HepG2 (cell line): ENCODE measurements around the gene KRI1. TPM values are rescaled to one million over a fixed set of nuclear protein-coding genes. Genes with fewer than 3 reads are reported as not detected.

Experiments used
- BRCA1 ChIP-seq: sonication (generic); formaldehyde crosslinking; IDR thresholded peaks from 2 replicates; pipeline ENCODE4 v1.4.0; 2020; ENCODE audit warnings: missing genetic modification reagents
- IRF2 ChIP-seq: IDR thresholded peaks from 2 replicates; pipeline ENCODE4 v1.6.1; 2018; ENCODE audit warnings: missing genetic modification reagents, missing compliant biosample characterization
- MIER2 ChIP-seq: IDR thresholded peaks from 2 replicates; pipeline ENCODE4 v1.6.1; 2016; ENCODE audit warnings: missing biosample characterization, missing genetic modification reagents
- SOX6 ChIP-seq, 2 experiments: fragments of 450-650 bp in 1 of 2; sonication (generic) in 1 of 2; formaldehyde crosslinking in 1 of 2; IDR thresholded peaks; 2 replicates each; pipeline versions ENCODE4 v1.4.0 to v1.6.1; 2017 to 2020; ENCODE audit warnings: antibody characterized with exemption in 1 of 2, mild to moderate bottlenecking in 1 of 2, missing genetic modification reagents in 1 of 2
- ZFP41 ChIP-seq: sonication (generic); formaldehyde crosslinking; IDR thresholded peaks from 2 replicates; pipeline ENCODE4 v1.4.0; 2020; ENCODE audit warnings: mild to moderate bottlenecking, missing genetic modification reagents, borderline replicate concordance
- ZFP90 ChIP-seq: sonication (generic); formaldehyde crosslinking; IDR thresholded peaks from 2 replicates; pipeline ENCODE4 v1.8.0; 2022; ENCODE audit warnings: missing genetic modification reagents, mild to moderate bottlenecking, inconsistent platforms, borderline replicate concordance
- ZFX ChIP-seq: sonication (generic); formaldehyde crosslinking; IDR thresholded peaks from 2 replicates; pipeline ENCODE4 v1.4.0; 2020; ENCODE audit warnings: mild to moderate bottlenecking, low read depth, missing genetic modification reagents, moderate library complexity
- ZMYM4 ChIP-seq: sonication (generic); formaldehyde crosslinking; IDR thresholded peaks from 2 replicates; pipeline ENCODE4 v1.8.1; 2023; ENCODE audit warnings: mild to moderate bottlenecking, missing genetic modification reagents
- ZNF274 ChIP-seq: sonication (generic); formaldehyde crosslinking; IDR thresholded peaks from 2 replicates; pipeline ENCODE4 v1.5.1; 2020; ENCODE audit warnings: mild to moderate bottlenecking, missing genetic modification reagents
- ZNF382 ChIP-seq: sonication (generic); formaldehyde crosslinking; IDR thresholded peaks from 2 replicates; pipeline ENCODE4 v1.5.0; 2020; ENCODE audit warnings: missing genetic modification reagents, mild to moderate bottlenecking, borderline replicate concordance
- ZNF552 ChIP-seq: sonication (generic); formaldehyde crosslinking; IDR thresholded peaks from 2 replicates; pipeline ENCODE4 v1.9.0; 2022; ENCODE audit warnings: missing genetic modification reagents, mild to moderate bottlenecking, borderline replicate concordance
- ZNF607 ChIP-seq: sonication (generic); formaldehyde crosslinking; IDR thresholded peaks from 2 replicates; pipeline ENCODE4 v1.5.1; 2020; ENCODE audit warnings: missing genetic modification reagents, mild to moderate bottlenecking, borderline replicate concordance
- ZNF747 ChIP-seq: sonication (generic); formaldehyde crosslinking; IDR thresholded peaks from 2 replicates; pipeline ENCODE4 v1.8.1; 2023; ENCODE audit warnings: missing genetic modification reagents, mild to moderate bottlenecking, borderline replicate concordance
- ZNF780A ChIP-seq: sonication (generic); formaldehyde crosslinking; IDR thresholded peaks from 2 replicates; pipeline ENCODE4 v1.8.0; 2022; ENCODE audit warnings: mild to moderate bottlenecking, missing genetic modification reagents, moderate library complexity
- ZNF839 ChIP-seq: sonication (generic); formaldehyde crosslinking; IDR thresholded peaks from 2 replicates; pipeline ENCODE4 v1.4.0; 2020; ENCODE audit warnings: missing genetic modification reagents, mild to moderate bottlenecking, borderline replicate concordance
- polyA plus RNA-seq, 8 experiments: library from polyadenylated mRNA; depleted of rRNA in 3 of 8; stranded (reverse) in 7 of 8; unstranded in 1 of 8; fragments of >200 nt; fragmentation: Illumina TruSeq in 4 of 8; extraction: Trizol in 4 of 8; gene quantifications; 2 replicates each; pipeline versions ENCODE4 v1.2.1 to v1.2.3, GENCODE V29; 2011 to 2016; ENCODE audit warnings: low read depth in 4 of 8, missing spikeins in 1 of 8, mixed read lengths in 1 of 8; ENCODE audit not compliant: insufficient read depth in 1 of 8
- total RNA-seq, 5 experiments: library from RNA; depleted of rRNA; stranded (reverse); fragments of >200 nt; fragmentation: Illumina TruSeq; extraction: Trizol; gene quantifications; 2 replicates each; pipeline ENCODE4 v1.2.3, GENCODE V29; 2016; ENCODE audit warnings: low read depth in 1 of 5
- TF ChIP-seq, protein P1 (sequence below): sonication (generic); formaldehyde crosslinking; IDR thresholded peaks from 2 replicates; pipeline ENCODE4 v1.5.1; 2020; ENCODE audit warnings: missing genetic modification reagents, mild to moderate bottlenecking, borderline replicate concordance
- TF ChIP-seq, protein P2 (sequence below), 2 experiments: IDR thresholded peaks; 2 replicates each; pipeline ENCODE4 v1.6.1; 2011 to 2012; ENCODE audit warnings: low read length in 2 of 2, borderline replicate concordance in 1 of 2, low read depth in 1 of 2, mild to moderate bottlenecking in 1 of 2, moderate library complexity in 1 of 2
- TF ChIP-seq, protein P3 (sequence below): sonication (generic); formaldehyde crosslinking; IDR thresholded peaks from 2 replicates; pipeline ENCODE4 v1.4.0; 2020; ENCODE audit warnings: missing genetic modification reagents

KRI1 gene
- total and polyA plus RNA-seq, 2 of the 13 experiments (the other 11 are each of a cell fraction or from before 2014, with no cell fraction given): 9.1 to 11.7 TPM

GRCh38 chr19:10568826-10569651 is 3.2 kb upstream of the KRI1 start, which contains the start of gene CDKN2D (continued):
- TF ChIP-seq ZNF607 (CRISPR knock-in tag) (no peak), ZNF780A (CRISPR knock-in tag) (0 out of 2 replicates have a peak, but pooled peaks have one; percentile 61), ZFX (CRISPR knock-in tag) (peak; percentile 63), ZNF274 (no peak), ZNF382 (no peak), ZFP41 (CRISPR knock-in tag) (no peak), ZNF747 (no peak; the same call in 1 of the 2 replicates), ZNF839 (CRISPR knock-in tag) (no peak), ZMYM4 (CRISPR knock-in tag) (peak; percentile 71), MIER2 (peak; percentile 52; the same call in 1 of the 2 replicates), ZNF552 (CRISPR knock-in tag) (no peak), SOX6 (IDR thresholded peaks at IDR 0.05) (no peak), SOX6 (CRISPR knock-in tag; IDR thresholded peaks at IDR 0.05) (peak; percentile 42), ZFP90 (CRISPR knock-in tag) (peak; percentile 67; the same call in 1 of the 2 replicates), IRF2 (CRISPR knock-in tag) (peak; percentile 63; the same call in 1 of the 2 replicates), BRCA1 (CRISPR knock-in tag) (peak; percentile 46; the same call in 1 of the 2 replicates)
- TF ChIP-seq, protein P1, sequence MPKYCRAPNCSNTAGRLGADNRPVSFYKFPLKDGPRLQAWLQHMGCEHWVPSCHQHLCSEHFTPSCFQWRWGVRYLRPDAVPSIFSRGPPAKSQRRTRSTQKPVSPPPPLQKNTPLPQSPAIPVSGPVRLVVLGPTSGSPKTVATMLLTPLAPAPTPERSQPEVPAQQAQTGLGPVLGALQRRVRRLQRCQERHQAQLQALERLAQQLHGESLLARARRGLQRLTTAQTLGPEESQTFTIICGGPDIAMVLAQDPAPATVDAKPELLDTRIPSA (CRISPR knock-in tag): no peak
- TF ChIP-seq, protein P2, sequence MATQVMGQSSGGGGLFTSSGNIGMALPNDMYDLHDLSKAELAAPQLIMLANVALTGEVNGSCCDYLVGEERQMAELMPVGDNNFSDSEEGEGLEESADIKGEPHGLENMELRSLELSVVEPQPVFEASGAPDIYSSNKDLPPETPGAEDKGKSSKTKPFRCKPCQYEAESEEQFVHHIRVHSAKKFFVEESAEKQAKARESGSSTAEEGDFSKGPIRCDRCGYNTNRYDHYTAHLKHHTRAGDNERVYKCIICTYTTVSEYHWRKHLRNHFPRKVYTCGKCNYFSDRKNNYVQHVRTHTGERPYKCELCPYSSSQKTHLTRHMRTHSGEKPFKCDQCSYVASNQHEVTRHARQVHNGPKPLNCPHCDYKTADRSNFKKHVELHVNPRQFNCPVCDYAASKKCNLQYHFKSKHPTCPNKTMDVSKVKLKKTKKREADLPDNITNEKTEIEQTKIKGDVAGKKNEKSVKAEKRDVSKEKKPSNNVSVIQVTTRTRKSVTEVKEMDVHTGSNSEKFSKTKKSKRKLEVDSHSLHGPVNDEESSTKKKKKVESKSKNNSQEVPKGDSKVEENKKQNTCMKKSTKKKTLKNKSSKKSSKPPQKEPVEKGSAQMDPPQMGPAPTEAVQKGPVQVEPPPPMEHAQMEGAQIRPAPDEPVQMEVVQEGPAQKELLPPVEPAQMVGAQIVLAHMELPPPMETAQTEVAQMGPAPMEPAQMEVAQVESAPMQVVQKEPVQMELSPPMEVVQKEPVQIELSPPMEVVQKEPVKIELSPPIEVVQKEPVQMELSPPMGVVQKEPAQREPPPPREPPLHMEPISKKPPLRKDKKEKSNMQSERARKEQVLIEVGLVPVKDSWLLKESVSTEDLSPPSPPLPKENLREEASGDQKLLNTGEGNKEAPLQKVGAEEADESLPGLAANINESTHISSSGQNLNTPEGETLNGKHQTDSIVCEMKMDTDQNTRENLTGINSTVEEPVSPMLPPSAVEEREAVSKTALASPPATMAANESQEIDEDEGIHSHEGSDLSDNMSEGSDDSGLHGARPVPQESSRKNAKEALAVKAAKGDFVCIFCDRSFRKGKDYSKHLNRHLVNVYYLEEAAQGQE (IDR thresholded peaks at IDR 0.05; ENCODE audit: borderline replicate concordance in 1 of 2, low read depth in 1 of 2, low read length in 2 of 2): no peak
- TF ChIP-seq, protein P3, sequence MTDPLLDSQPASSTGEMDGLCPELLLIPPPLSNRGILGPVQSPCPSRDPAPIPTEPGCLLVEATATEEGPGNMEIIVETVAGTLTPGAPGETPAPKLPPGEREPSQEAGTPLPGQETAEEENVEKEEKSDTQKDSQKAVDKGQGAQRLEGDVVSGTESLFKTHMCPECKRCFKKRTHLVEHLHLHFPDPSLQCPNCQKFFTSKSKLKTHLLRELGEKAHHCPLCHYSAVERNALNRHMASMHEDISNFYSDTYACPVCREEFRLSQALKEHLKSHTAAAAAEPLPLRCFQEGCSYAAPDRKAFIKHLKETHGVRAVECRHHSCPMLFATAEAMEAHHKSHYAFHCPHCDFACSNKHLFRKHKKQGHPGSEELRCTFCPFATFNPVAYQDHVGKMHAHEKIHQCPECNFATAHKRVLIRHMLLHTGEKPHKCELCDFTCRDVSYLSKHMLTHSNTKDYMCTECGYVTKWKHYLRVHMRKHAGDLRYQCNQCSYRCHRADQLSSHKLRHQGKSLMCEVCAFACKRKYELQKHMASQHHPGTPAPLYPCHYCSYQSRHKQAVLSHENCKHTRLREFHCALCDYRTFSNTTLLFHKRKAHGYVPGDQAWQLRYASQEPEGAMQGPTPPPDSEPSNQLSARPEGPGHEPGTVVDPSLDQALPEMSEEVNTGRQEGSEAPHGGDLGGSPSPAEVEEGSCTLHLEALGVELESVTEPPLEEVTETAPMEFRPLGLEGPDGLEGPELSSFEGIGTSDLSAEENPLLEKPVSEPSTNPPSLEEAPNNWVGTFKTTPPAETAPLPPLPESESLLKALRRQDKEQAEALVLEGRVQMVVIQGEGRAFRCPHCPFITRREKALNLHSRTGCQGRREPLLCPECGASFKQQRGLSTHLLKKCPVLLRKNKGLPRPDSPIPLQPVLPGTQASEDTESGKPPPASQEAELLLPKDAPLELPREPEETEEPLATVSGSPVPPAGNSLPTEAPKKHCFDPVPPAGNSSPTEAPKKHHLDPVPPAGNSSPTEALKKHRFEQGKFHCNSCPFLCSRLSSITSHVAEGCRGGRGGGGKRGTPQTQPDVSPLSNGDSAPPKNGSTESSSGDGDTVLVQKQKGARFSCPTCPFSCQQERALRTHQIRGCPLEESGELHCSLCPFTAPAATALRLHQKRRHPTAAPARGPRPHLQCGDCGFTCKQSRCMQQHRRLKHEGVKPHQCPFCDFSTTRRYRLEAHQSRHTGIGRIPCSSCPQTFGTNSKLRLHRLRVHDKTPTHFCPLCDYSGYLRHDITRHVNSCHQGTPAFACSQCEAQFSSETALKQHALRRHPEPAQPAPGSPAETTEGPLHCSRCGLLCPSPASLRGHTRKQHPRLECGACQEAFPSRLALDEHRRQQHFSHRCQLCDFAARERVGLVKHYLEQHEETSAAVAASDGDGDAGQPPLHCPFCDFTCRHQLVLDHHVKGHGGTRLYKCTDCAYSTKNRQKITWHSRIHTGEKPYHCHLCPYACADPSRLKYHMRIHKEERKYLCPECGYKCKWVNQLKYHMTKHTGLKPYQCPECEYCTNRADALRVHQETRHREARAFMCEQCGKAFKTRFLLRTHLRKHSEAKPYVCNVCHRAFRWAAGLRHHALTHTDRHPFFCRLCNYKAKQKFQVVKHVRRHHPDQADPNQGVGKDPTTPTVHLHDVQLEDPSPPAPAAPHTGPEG (CRISPR knock-in tag): 0 out of 2 replicates have a peak, but pooled peaks have one; percentile 51
